Breast epithelium (tissue), 4 donors: ENCODE data around the gene UIMC1. TPM values are rescaled to one million over a fixed set of nuclear protein-coding genes. Genes with fewer than 3 reads are reported as not detected.
"Not testable (repeated sequence)": the region's sequence is repeated elsewhere in the genome, so short reads cannot be mapped to it uniquely, and the experiment has no call there.

Source experiments
- DNase-seq, 2 donors: peaks; one replicate each; pipeline ENCODE4 v3.0.0-alpha.2; 2019; ENCODE audit warnings: low spot score in 2 of 2
- H3K27ac ChIP-seq, 2 donors: fragments of 200-600 bp; sonication (generic) in 1 of 2; one replicate each; pipeline ENCODE4 v1.5.1; 2016 to 2019; ENCODE audit warnings: mild to moderate bottlenecking in 1 of 2
- H3K27me3 ChIP-seq, 2 donors: fragments of 200-600 bp; sonication (generic) in 1 of 2; one replicate each; pipeline versions ENCODE4 v1.5.1 to v1.6.0; 2017 to 2019; ENCODE audit warnings: control low read depth in 1 of 2, mild to moderate bottlenecking in 1 of 2
- H3K36me3 ChIP-seq: fragments of 200-600 bp; one replicate; pipeline ENCODE4 v1.5.1; 2019
- H3K4me1 ChIP-seq, 2 donors: fragments of 200-600 bp; sonication (generic); one replicate each; pipeline ENCODE4 v1.5.1; 2016 to 2019; ENCODE audit warnings: control low read depth in 1 of 2
- H3K4me3 ChIP-seq, 3 donors: fragments of 200-600 bp; sonication (generic); 1 replicate in 2 of 3; 2 replicates in 1 of 3; pipeline ENCODE4 v1.5.1; 2016 to 2019; ENCODE audit warnings: mild to moderate bottlenecking in 3 of 3, moderate library complexity in 2 of 3
- H3K9me3 ChIP-seq, 2 donors: fragments of 200-600 bp; sonication (generic) in 1 of 2; one replicate each; pipeline ENCODE4 v1.5.1; 2016 to 2019; ENCODE audit warnings: control low read depth in 1 of 2
- CTCF ChIP-seq, 3 donors: fragments of 450-650 bp; IDR thresholded peaks; one replicate each; pipeline ENCODE4 v1.5.1; 2016 to 2017; ENCODE audit warnings: antibody characterized with exemption in 3 of 3, mild to moderate bottlenecking in 3 of 3, moderate library complexity in 3 of 3
- POLR2A ChIP-seq: fragments of 450-650 bp; IDR thresholded peaks from one replicate; pipeline ENCODE4 v1.6.1; 2016; ENCODE audit warnings: antibody characterized with exemption, mild to moderate bottlenecking, moderate library complexity
- POLR2AphosphoS5 ChIP-seq, 3 donors: sonication (generic); formaldehyde crosslinking; IDR thresholded peaks; one replicate each; pipeline ENCODE4 v1.6.1; 2017; ENCODE audit warnings: antibody characterized with exemption in 3 of 3
- intact Hi-C: fragments of 100-400 bp; cut with DNase I; formaldehyde crosslinking; loops from one replicate; pipeline ENCODE4 v1.15.1; 2023; ENCODE audit warnings: low total_unique reads
- total RNA-seq, 3 donors: library from RNA; depleted of rRNA; stranded (reverse); fragments of >200 nt; gene quantifications; one replicate each; pipeline ENCODE4 v1.1.0, GENCODE V29; 2016

UIMC1 gene
- total RNA-seq, 3 donors from 2014 or later, result 27.8 to 61.3 (median 53.1) TPM

- TF ChIP-seq POLR2AphosphoS5 (IDR thresholded peaks at IDR 0.05), result no peak
- no peak for TF ChIP-seq CTCF (IDR thresholded peaks at IDR 0.05)
- no peak for TF ChIP-seq POLR2A
- Histone ChIP-seq H3K4me3 (no peak overlapping the region), H3K27ac (no peak overlapping the region), H3K27me3 (no peaks in the 10 kb centered on the region), H3K36me3 (no peaks in the 10 kb centered on the region), H3K9me3 (peaks cover 0 to 10% of the 10 kb centered on the region in 2 donors), H3K4me1 (no peaks in the 10 kb centered on the region)
- intact Hi-C loops, result no loop called here
- no peak for DNase-seq
Observed at GRCh38 chr5:176995122-176995490, 11.5 kb downstream of the UIMC1 start.

- no peaks in the 10 kb centered on the region for H3K36me3 ChIP-seq
- no peaks in the 10 kb centered on the region for H3K27me3 ChIP-seq
- H3K27ac ChIP-seq, result no peak overlapping the region
- H3K9me3 ChIP-seq, result peaks cover 0 to 10% of the 10 kb centered on the region in 2 donors
- H3K4me3 ChIP-seq, result no peak overlapping the region
- no peak for TF ChIP-seq POLR2AphosphoS5 (IDR thresholded peaks at IDR 0.05)
- TF ChIP-seq POLR2A, result no peak
- no peaks in the 10 kb centered on the region for H3K4me1 ChIP-seq
- intact Hi-C loops, result no loop called here
- no peak for DNase-seq
Observed at GRCh38 chr5:176994460-176995121, 12.0 kb downstream of the UIMC1 start.

GRCh38 chr5:176993081-176993480 is 13.5 kb downstream of the UIMC1 start:
- DNase-seq, H3K4me3 ChIP-seq, H3K27ac ChIP-seq, H3K4me1 ChIP-seq, intact Hi-C loops, H3K36me3 ChIP-seq, H3K9me3 ChIP-seq, H3K27me3 ChIP-seq: not testable (repeated sequence)

- H3K27me3 ChIP-seq, result no peaks in the 10 kb centered on the region
- intact Hi-C loops, result no loop called here
- H3K27ac ChIP-seq, result no peak overlapping the region
- H3K36me3 ChIP-seq, result no peaks in the 10 kb centered on the region
- TF ChIP-seq CTCF (IDR thresholded peaks at IDR 0.05) (no peak), POLR2A (no peak), POLR2AphosphoS5 (IDR thresholded peaks at IDR 0.05) (no peak)
- H3K4me3 ChIP-seq, result no peak overlapping the region
- no peaks in the 10 kb centered on the region for H3K9me3 ChIP-seq
- H3K4me1 ChIP-seq, result no peaks in the 10 kb centered on the region
- DNase-seq, result no peak
Observed at GRCh38 chr5:176987583-176987982, 19.0 kb downstream of the UIMC1 start.

- Histone ChIP-seq H3K9me3 (no peaks in the 10 kb centered on the region), H3K27ac (no peak overlapping the region), H3K4me1 (no peaks in the 10 kb centered on the region), H3K36me3 (no peaks in the 10 kb centered on the region), H3K4me3 (no peak overlapping the region), H3K27me3 (no peaks in the 10 kb centered on the region)
- no peak for TF ChIP-seq POLR2A
- no peak for TF ChIP-seq POLR2AphosphoS5 (IDR thresholded peaks at IDR 0.05)
- TF ChIP-seq CTCF (IDR thresholded peaks at IDR 0.05), result no peak
- no peak for DNase-seq
- intact Hi-C loops, result no loop called here
Observed at GRCh38 chr5:176986280-176986679, 20.3 kb downstream of the UIMC1 start.

- no peak overlapping the region for H3K4me3 ChIP-seq
- no peak for TF ChIP-seq POLR2AphosphoS5 (IDR thresholded peaks at IDR 0.05)
- TF ChIP-seq POLR2A, result no peak
- TF ChIP-seq CTCF (IDR thresholded peaks at IDR 0.05), result no peak
- no peaks in the 10 kb centered on the region for H3K9me3 ChIP-seq
- no peak for DNase-seq
- no peak overlapping the region for H3K27ac ChIP-seq
- H3K27me3 ChIP-seq, result no peaks in the 10 kb centered on the region
- no peaks in the 10 kb centered on the region for H3K4me1 ChIP-seq
- intact Hi-C loops, result no loop called here
- no peaks in the 10 kb centered on the region for H3K36me3 ChIP-seq
Observed at GRCh38 chr5:176985516-176985915, 21.1 kb downstream of the UIMC1 start.

- H3K9me3 ChIP-seq, intact Hi-C loops, H3K4me1 ChIP-seq, DNase-seq, H3K27me3 ChIP-seq, H3K4me3 ChIP-seq, H3K36me3 ChIP-seq, H3K27ac ChIP-seq: not testable (repeated sequence)
Observed at GRCh38 chr5:176984176-176984575, 22.4 kb downstream of the UIMC1 start.

- H3K27ac ChIP-seq, H3K36me3 ChIP-seq, H3K4me3 ChIP-seq, H3K9me3 ChIP-seq, DNase-seq, H3K27me3 ChIP-seq, H3K4me1 ChIP-seq, intact Hi-C loops: not testable (repeated sequence)
Observed at GRCh38 chr5:176983593-176983992, 23.0 kb downstream of the UIMC1 start.

GRCh38 chr5:176983112-176983511 is 23.5 kb downstream of the UIMC1 start:
- intact Hi-C loops, H3K4me1 ChIP-seq, H3K27ac ChIP-seq, H3K9me3 ChIP-seq, H3K36me3 ChIP-seq, H3K27me3 ChIP-seq, H3K4me3 ChIP-seq, DNase-seq: not testable (repeated sequence)
